Astrocyte (in vitro differentiated cells and primary cell): ENCODE measurements around the gene MAN2A1. TPM values are rescaled to one million over a fixed set of nuclear protein-coding genes. Genes with fewer than 3 reads are reported as not detected.
A peak's percentile ranks its signal among the peaks of the same experiment; 100 is the strongest.

ENCODE experiments used
- DNase-seq: peaks from one replicate; pipeline ENCODE4 v3.0.0-alpha.2; 2010; ENCODE audit warnings: low read depth
- FAIRE-seq: peaks from 2 replicates; lab custom pipeline; 2011; peaks lifted over from hg19 to GRCh38; lab: Jason Lieb, UNC
- H2AFZ ChIP-seq: 2 replicates; pipeline ENCODE4 v1.6.0; 2012; ENCODE audit warnings: low read depth, low read length, inconsistent platforms
- H3K27ac ChIP-seq: 2 replicates; pipeline ENCODE4 v1.5.1; 2011; ENCODE audit warnings: low read depth, low read length, inconsistent platforms
- H3K27me3 ChIP-seq: 2 replicates; pipeline ENCODE4 v1.6.0; 2011; ENCODE audit warnings: low read length, inconsistent platforms; ENCODE audit not compliant: insufficient read depth
- H3K36me3 ChIP-seq: 2 replicates; pipeline ENCODE4 v1.5.1; 2011; ENCODE audit warnings: low read length, inconsistent platforms; ENCODE audit not compliant: insufficient read depth
- H3K4me1 ChIP-seq: 2 replicates; pipeline ENCODE4 v1.5.1; 2011; ENCODE audit warnings: low read length, inconsistent platforms; ENCODE audit not compliant: insufficient read depth
- H3K4me2 ChIP-seq: 2 replicates; pipeline ENCODE4 v1.6.0; 2012; ENCODE audit warnings: low read length, inconsistent platforms
- H3K4me3 ChIP-seq: 2 replicates; pipeline ENCODE4 v1.5.1; 2011; ENCODE audit warnings: low read depth, mild to moderate bottlenecking, low read length, inconsistent platforms; ENCODE audit not compliant: insufficient read depth
- H3K79me2 ChIP-seq: 2 replicates; pipeline ENCODE4 v1.6.0; 2012; ENCODE audit warnings: mild to moderate bottlenecking, low read length, inconsistent platforms; ENCODE audit not compliant: insufficient read depth
- H3K9ac ChIP-seq: 2 replicates; pipeline ENCODE4 v1.6.0; 2012; ENCODE audit warnings: mild to moderate bottlenecking, low read length, inconsistent platforms
- H3K9me3 ChIP-seq: 2 replicates; pipeline ENCODE4 v1.5.1; 2012; ENCODE audit warnings: low read depth, mild to moderate bottlenecking, low read length, inconsistent platforms; ENCODE audit not compliant: insufficient read depth
- H4K20me1 ChIP-seq: 2 replicates; pipeline ENCODE4 v1.6.0; 2012; ENCODE audit warnings: low read length, inconsistent platforms; ENCODE audit not compliant: insufficient read depth
- H3K27ac Mint-ChIP-seq: one replicate; pipeline ENCODE4 v1.8.0; 2021; ENCODE audit warnings: mild to moderate bottlenecking, mixed read lengths; ENCODE audit not compliant: unreplicated experiment
- H3K27me3 Mint-ChIP-seq: one replicate; pipeline ENCODE4 v1.8.0; 2021; ENCODE audit warnings: low read depth, mixed read lengths; ENCODE audit not compliant: unreplicated experiment
- H3K36me3 Mint-ChIP-seq: one replicate; pipeline ENCODE4 v1.8.0; 2021; ENCODE audit warnings: low read depth, mixed read lengths; ENCODE audit not compliant: unreplicated experiment
- H3K4me1 Mint-ChIP-seq: one replicate; pipeline ENCODE4 v1.8.0; 2021; ENCODE audit warnings: low read depth, mixed read lengths; ENCODE audit not compliant: unreplicated experiment
- H3K4me3 Mint-ChIP-seq: one replicate; pipeline ENCODE4 v1.8.0; 2021; ENCODE audit warnings: mild to moderate bottlenecking, moderate library complexity, mixed read lengths; ENCODE audit not compliant: unreplicated experiment
- H3K9me3 Mint-ChIP-seq: one replicate; pipeline ENCODE4 v1.8.0; 2021; ENCODE audit warnings: mild to moderate bottlenecking, mixed read lengths; ENCODE audit not compliant: unreplicated experiment
- EZH2 ChIP-seq: IDR thresholded peaks from 2 replicates; pipeline ENCODE4 v1.6.1; 2012; ENCODE audit warnings: mild to moderate bottlenecking, low read length, inconsistent platforms; ENCODE audit not compliant: insufficient read depth
- total RNA-seq: library from RNA; stranded (reverse); gene quantifications from 2 replicates; pipeline ENCODE4 v1.2.1, GENCODE V29; 2021
- TF ChIP-seq, protein P1 (sequence below): IDR thresholded peaks from 2 replicates; pipeline ENCODE4 v1.5.1; 2011; ENCODE audit warnings: low read depth, mild to moderate bottlenecking, inconsistent platforms, low read length, moderate library complexity; ENCODE audit not compliant: insufficient read depth

MAN2A1 gene
- total RNA-seq, 1 donor from 2014 or later = 109 TPM

DNA sequence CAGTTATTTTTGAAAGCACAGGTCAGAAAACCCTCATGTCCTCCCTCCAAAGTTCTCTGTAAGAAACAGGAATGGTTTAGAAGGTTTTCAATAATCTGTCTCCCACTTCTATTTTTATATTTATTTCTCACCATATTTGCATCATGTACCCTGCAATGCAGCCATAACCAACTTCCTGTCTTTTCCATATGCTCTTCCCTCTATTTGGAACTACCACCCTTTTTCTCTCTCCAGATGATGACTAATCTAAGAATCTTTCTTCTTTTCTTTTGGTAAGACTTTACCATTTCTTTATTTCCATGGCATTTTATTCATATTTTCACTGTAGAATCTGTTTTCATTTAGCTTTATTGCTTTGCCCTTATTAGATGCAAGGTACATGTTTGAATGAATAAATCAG is 33.9 kb downstream of the MAN2A1 start:
- TF ChIP-seq, protein P1, sequence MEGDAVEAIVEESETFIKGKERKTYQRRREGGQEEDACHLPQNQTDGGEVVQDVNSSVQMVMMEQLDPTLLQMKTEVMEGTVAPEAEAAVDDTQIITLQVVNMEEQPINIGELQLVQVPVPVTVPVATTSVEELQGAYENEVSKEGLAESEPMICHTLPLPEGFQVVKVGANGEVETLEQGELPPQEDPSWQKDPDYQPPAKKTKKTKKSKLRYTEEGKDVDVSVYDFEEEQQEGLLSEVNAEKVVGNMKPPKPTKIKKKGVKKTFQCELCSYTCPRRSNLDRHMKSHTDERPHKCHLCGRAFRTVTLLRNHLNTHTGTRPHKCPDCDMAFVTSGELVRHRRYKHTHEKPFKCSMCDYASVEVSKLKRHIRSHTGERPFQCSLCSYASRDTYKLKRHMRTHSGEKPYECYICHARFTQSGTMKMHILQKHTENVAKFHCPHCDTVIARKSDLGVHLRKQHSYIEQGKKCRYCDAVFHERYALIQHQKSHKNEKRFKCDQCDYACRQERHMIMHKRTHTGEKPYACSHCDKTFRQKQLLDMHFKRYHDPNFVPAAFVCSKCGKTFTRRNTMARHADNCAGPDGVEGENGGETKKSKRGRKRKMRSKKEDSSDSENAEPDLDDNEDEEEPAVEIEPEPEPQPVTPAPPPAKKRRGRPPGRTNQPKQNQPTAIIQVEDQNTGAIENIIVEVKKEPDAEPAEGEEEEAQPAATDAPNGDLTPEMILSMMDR = no peak
- no peak for TF ChIP-seq EZH2
- no peaks in the 10 kb centered on the region for H3K4me1 ChIP-seq
- no peaks in the 10 kb centered on the region for H3K27me3 ChIP-seq
- no peak overlapping the region for H3K9ac ChIP-seq
- H4K20me1 ChIP-seq = peaks cover 3% of the 10 kb centered on the region
- Mint-ChIP-seq H3K27ac (no peak overlapping the region), H3K9me3 (no peaks in the 10 kb centered on the region), H3K4me3 (no peak overlapping the region), H3K27me3 (no peaks in the 10 kb centered on the region), H3K4me1 (peaks cover 10% of the 10 kb centered on the region), H3K36me3 (no peaks in the 10 kb centered on the region)
- no peak overlapping the region for H2AFZ ChIP-seq
- peaks cover under 1% of the 10 kb centered on the region for H3K36me3 ChIP-seq
- H3K27ac ChIP-seq = no peak overlapping the region
- no peak overlapping the region for H3K4me3 ChIP-seq
- DNase-seq (no peak), FAIRE-seq (no peak)
- no peak overlapping the region for H3K4me2 ChIP-seq
- no peaks in the 10 kb centered on the region for H3K9me3 ChIP-seq
- peaks cover 54% of the 10 kb centered on the region for H3K79me2 ChIP-seq

GRCh38 chr5:109725135-109725534 is 35.4 kb downstream of the MAN2A1 start:
- Mint-ChIP-seq H3K27ac (no peak overlapping the region), H3K9me3 (no peaks in the 10 kb centered on the region), H3K4me3 (no peak overlapping the region), H3K36me3 (no peaks in the 10 kb centered on the region), H3K4me1 (peaks cover 10% of the 10 kb centered on the region), H3K27me3 (no peaks in the 10 kb centered on the region)
- Histone ChIP-seq H2AFZ (no peak overlapping the region), H3K36me3 (no peaks in the 10 kb centered on the region), H3K27ac (no peak overlapping the region), H3K79me2 (peaks cover 56% of the 10 kb centered on the region), H3K4me3 (no peak overlapping the region), H3K4me1 (no peaks in the 10 kb centered on the region), H3K4me2 (no peak overlapping the region), H3K27me3 (no peaks in the 10 kb centered on the region), H3K9me3 (no peaks in the 10 kb centered on the region), H4K20me1 (peaks cover 3% of the 10 kb centered on the region), H3K9ac (no peak overlapping the region)
- DNase-seq = no peak
- FAIRE-seq = no peak
- no peak for TF ChIP-seq EZH2
- TF ChIP-seq, protein P1 = no peak

GRCh38 chr5:109739741-109740728 is 50.3 kb downstream of the MAN2A1 start:
- FAIRE-seq (no peak), DNase-seq (peak; percentile 62)
- peak overlapping the region; percentile 9 for H3K4me3 ChIP-seq
- Mint-ChIP-seq H3K36me3 (no peaks in the 10 kb centered on the region), H3K9me3 (no peaks in the 10 kb centered on the region), H3K27ac (peak overlapping the region; percentile 96), H3K4me1 (peaks cover 62% of the 10 kb centered on the region), H3K27me3 (no peaks in the 10 kb centered on the region), H3K4me3 (peak overlapping the region; percentile 77)
- no peak overlapping the region for H2AFZ ChIP-seq
- no peaks in the 10 kb centered on the region for H3K27me3 ChIP-seq
- peak overlapping the region; percentile 68 for H3K9ac ChIP-seq
- H3K9me3 ChIP-seq = no peaks in the 10 kb centered on the region
- H3K4me2 ChIP-seq = peak overlapping the region; percentile 76
- H4K20me1 ChIP-seq = no peaks in the 10 kb centered on the region
- H3K27ac ChIP-seq = peak overlapping the region; percentile 50
- H3K36me3 ChIP-seq = no peaks in the 10 kb centered on the region
- peaks cover 58% of the 10 kb centered on the region for H3K79me2 ChIP-seq
- peaks cover 46% of the 10 kb centered on the region for H3K4me1 ChIP-seq
- TF ChIP-seq, protein P1 = no peak
- TF ChIP-seq EZH2 = no peak
